ENCODE measurements around the gene PKP1. TPM values are rescaled to one million over a fixed set of nuclear protein-coding genes. Genes with fewer than 3 reads are reported as not detected.

The PKP1 gene
- polyA plus RNA-seq, 1 donor (not counting 4 experiments of a cell fraction or from before 2014, with no cell fraction given): 169 TPM

GRCh38 chr1:201374364-201374763 is 91.1 kb downstream of the PKP1 start:
- Histone ChIP-seq H3K27me3 (ENCODE audit: control insufficient read depth, extremely low read depth, insufficient read depth, low read length) (peaks cover 50% of the 10 kb centered on the region), H3K36me3 (ENCODE audit: control insufficient read depth in 2 of 2, extremely low read depth in 1 of 2, insufficient read depth in 2 of 2, low read length in 2 of 2) (no peaks in the 10 kb centered on the region), H3K4me2 (ENCODE audit: control insufficient read depth, extremely low read depth, insufficient read depth, low read depth, low read length) (no peak overlapping the region), H3K4me1 (ENCODE audit: control insufficient read depth, extremely low read depth, insufficient read depth, low read length) (no peaks in the 10 kb centered on the region), H3K9ac (ENCODE audit: control insufficient read depth, extremely low read depth, insufficient read depth, low read length) (no peak overlapping the region), H4K20me1 (ENCODE audit: control insufficient read depth, extremely low read depth, insufficient read depth, low read length) (peaks cover 2% of the 10 kb centered on the region), H3K27ac (ENCODE audit: control insufficient read depth, insufficient read depth, low read length) (no peak overlapping the region), H3K79me2 (ENCODE audit: control insufficient read depth, insufficient read depth, low read length) (no peaks in the 10 kb centered on the region), H3K4me3 (ENCODE audit: control insufficient read depth in 2 of 3, extremely low read depth in 1 of 3, insufficient read depth in 2 of 3, low read depth in 1 of 3, low read length in 3 of 3) (no peak overlapping the region), H3K9me1 (ENCODE audit: control insufficient read depth, extremely low read depth, insufficient read depth, low read length) (no peaks in the 10 kb centered on the region), H3K9me3 (ENCODE audit: control insufficient read depth, low read depth, low read length) (no peaks in the 10 kb centered on the region), H2AFZ (ENCODE audit: control insufficient read depth, low read length) (no peak overlapping the region)
- DNase-seq (ENCODE audit: low read depth, low spot score) (no peak), FAIRE-seq (no peak)
- no peak for TF ChIP-seq EZH2 (IDR thresholded peaks at IDR 0.05; ENCODE audit: low read length)
- TF ChIP-seq, protein P1, sequence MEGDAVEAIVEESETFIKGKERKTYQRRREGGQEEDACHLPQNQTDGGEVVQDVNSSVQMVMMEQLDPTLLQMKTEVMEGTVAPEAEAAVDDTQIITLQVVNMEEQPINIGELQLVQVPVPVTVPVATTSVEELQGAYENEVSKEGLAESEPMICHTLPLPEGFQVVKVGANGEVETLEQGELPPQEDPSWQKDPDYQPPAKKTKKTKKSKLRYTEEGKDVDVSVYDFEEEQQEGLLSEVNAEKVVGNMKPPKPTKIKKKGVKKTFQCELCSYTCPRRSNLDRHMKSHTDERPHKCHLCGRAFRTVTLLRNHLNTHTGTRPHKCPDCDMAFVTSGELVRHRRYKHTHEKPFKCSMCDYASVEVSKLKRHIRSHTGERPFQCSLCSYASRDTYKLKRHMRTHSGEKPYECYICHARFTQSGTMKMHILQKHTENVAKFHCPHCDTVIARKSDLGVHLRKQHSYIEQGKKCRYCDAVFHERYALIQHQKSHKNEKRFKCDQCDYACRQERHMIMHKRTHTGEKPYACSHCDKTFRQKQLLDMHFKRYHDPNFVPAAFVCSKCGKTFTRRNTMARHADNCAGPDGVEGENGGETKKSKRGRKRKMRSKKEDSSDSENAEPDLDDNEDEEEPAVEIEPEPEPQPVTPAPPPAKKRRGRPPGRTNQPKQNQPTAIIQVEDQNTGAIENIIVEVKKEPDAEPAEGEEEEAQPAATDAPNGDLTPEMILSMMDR (optimal IDR thresholded peaks at IDR 0.05 in 1 of 3, IDR thresholded peaks at IDR 0.05 in 1 of 3, conservative IDR thresholded peaks at IDR 0.05 in 1 of 3; ENCODE audit: extremely low read depth in 1 of 3, insufficient read depth in 2 of 3, low read length in 3 of 3): no peak
- dilution Hi-C loops (cut with MboI; ENCODE audit: extremely low pct_ligation_motif_present, low sequenced_read_pairs): no loop called here

GRCh38 chr1:201375169-201375568 is 91.9 kb downstream of the PKP1 start:
- Histone ChIP-seq H3K36me3 (ENCODE audit: control insufficient read depth in 2 of 2, extremely low read depth in 1 of 2, insufficient read depth in 2 of 2, low read length in 2 of 2) (no peaks in the 10 kb centered on the region), H4K20me1 (ENCODE audit: control insufficient read depth, extremely low read depth, insufficient read depth, low read length) (peaks cover 2% of the 10 kb centered on the region), H2AFZ (ENCODE audit: control insufficient read depth, low read length) (no peak overlapping the region), H3K27me3 (ENCODE audit: control insufficient read depth, extremely low read depth, insufficient read depth, low read length) (peaks cover 50% of the 10 kb centered on the region), H3K4me1 (ENCODE audit: control insufficient read depth, extremely low read depth, insufficient read depth, low read length) (no peaks in the 10 kb centered on the region), H3K79me2 (ENCODE audit: control insufficient read depth, insufficient read depth, low read length) (no peaks in the 10 kb centered on the region), H3K27ac (ENCODE audit: control insufficient read depth, insufficient read depth, low read length) (no peak overlapping the region), H3K9me3 (ENCODE audit: control insufficient read depth, low read depth, low read length) (no peaks in the 10 kb centered on the region), H3K9ac (ENCODE audit: control insufficient read depth, extremely low read depth, insufficient read depth, low read length) (no peak overlapping the region), H3K4me2 (ENCODE audit: control insufficient read depth, extremely low read depth, insufficient read depth, low read depth, low read length) (no peak overlapping the region), H3K4me3 (ENCODE audit: control insufficient read depth in 2 of 3, extremely low read depth in 1 of 3, insufficient read depth in 2 of 3, low read depth in 1 of 3, low read length in 3 of 3) (no peak overlapping the region), H3K9me1 (ENCODE audit: control insufficient read depth, extremely low read depth, insufficient read depth, low read length) (no peaks in the 10 kb centered on the region)
- TF ChIP-seq EZH2 (IDR thresholded peaks at IDR 0.05; ENCODE audit: low read length): no peak
- TF ChIP-seq, protein P1 (optimal IDR thresholded peaks at IDR 0.05 in 1 of 3, IDR thresholded peaks at IDR 0.05 in 1 of 3, conservative IDR thresholded peaks at IDR 0.05 in 1 of 3; ENCODE audit: extremely low read depth in 1 of 3, insufficient read depth in 2 of 3, low read length in 3 of 3): peak; percentile 28 to 36 (median 33)
- dilution Hi-C loops (cut with MboI; ENCODE audit: extremely low pct_ligation_motif_present, low sequenced_read_pairs): no loop called here
- no peak for DNase-seq (ENCODE audit: low read depth, low spot score)
- FAIRE-seq: no peak
